ENCODE data around the gene PLXNA4. TPM values are rescaled to one million over a fixed set of nuclear protein-coding genes. Genes with fewer than 3 reads are reported as not detected.

PLXNA4 gene
- total and polyA plus RNA-seq, 2 experiments from 2014 or later: 0.08 to 0.80 TPM

DNA sequence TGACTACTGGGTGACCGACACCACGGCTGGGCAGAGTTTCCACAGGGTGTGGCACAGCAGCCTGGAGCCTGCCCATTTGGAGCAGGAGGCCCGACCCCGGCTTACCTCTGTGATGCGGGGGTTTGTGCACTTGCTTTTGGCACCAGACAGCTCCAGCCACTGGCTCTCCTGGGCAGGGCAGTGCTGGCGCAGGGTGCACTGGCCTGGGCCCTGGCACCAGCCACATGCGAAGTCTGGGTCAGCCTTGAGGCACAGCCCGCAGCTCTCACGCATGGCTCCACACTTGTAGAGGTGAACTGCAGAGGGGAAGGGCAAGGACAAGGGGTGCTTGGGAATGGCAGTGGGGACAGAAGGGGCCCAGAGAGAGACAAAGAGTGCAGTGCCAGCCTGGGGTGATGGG is 373.7 kb downstream of the PLXNA4 start:
- ATAC-seq (no peak), DNase-seq (ENCODE audit: low spot score) (no peak)
- Mint-ChIP-seq H3K4me3 (no peak overlapping the region), H3K36me3 (ENCODE audit: low read depth) (no peaks in the 10 kb centered on the region), H3K4me1 (peaks cover 14% of the 10 kb centered on the region), H3K27me3 (ENCODE audit: insufficient read depth, low read depth, poor library complexity) (peaks cover 8% of the 10 kb centered on the region), H3K27ac (no peak overlapping the region), H3K9me3 (no peaks in the 10 kb centered on the region; the same call in 2 of the 3 replicates)
- H3K27ac ChIP-seq (ENCODE audit: low read depth): no peak overlapping the region
- H3K36me3 ChIP-seq (ENCODE audit: insufficient read depth): no peaks in the 10 kb centered on the region
- H3K4me1 ChIP-seq (ENCODE audit: insufficient read depth): no peaks in the 10 kb centered on the region
- H2AFZ ChIP-seq: no peak overlapping the region
- no peak overlapping the region for H3K4me2 ChIP-seq
- no peaks in the 10 kb centered on the region for H4K20me1 ChIP-seq (replicated peaks; ENCODE audit: insufficient read depth)
- no peak overlapping the region for H3K4me3 ChIP-seq
- H3K79me2 ChIP-seq (replicated peaks; ENCODE audit: insufficient read depth): no peaks in the 10 kb centered on the region
- H3F3A ChIP-seq (replicated peaks; ENCODE audit: low read depth): no peaks in the 10 kb centered on the region
- H3K9me2 ChIP-seq (ENCODE audit: insufficient read depth): 0 out of 2 replicates have a peak, but pooled peaks cover 2% of the 10 kb centered on the region
- no peaks in the 10 kb centered on the region for H3K27me3 ChIP-seq (ENCODE audit: insufficient read depth)
- TF ChIP-seq CREB1 (CRISPR knock-in tag; IDR thresholded peaks at IDR 0.05; ENCODE audit: low read depth) (no peak), JUNB (IDR thresholded peaks at IDR 0.05; ENCODE audit: unreplicated experiment) (no peak), EZH2phosphoT487 (IDR thresholded peaks at IDR 0.05; ENCODE audit: unreplicated experiment) (no peak), ZNF331 (CRISPR knock-in tag; IDR thresholded peaks at IDR 0.05; ENCODE audit: low read depth) (no peak), ZNF114 (CRISPR knock-in tag; IDR thresholded peaks at IDR 0.05) (no peak), POLR2AphosphoS5 (IDR thresholded peaks at IDR 0.05; ENCODE audit: low read depth) (no peak), EZH2 (IDR thresholded peaks at IDR 0.05; ENCODE audit: low read depth, unreplicated experiment) (no peak), STAT1 (IDR thresholded peaks at IDR 0.05; ENCODE audit: unreplicated experiment) (no peak), NANOG (IDR thresholded peaks at IDR 0.05; ENCODE audit: borderline replicate concordance) (no peak)
- TF ChIP-seq, protein P1, sequence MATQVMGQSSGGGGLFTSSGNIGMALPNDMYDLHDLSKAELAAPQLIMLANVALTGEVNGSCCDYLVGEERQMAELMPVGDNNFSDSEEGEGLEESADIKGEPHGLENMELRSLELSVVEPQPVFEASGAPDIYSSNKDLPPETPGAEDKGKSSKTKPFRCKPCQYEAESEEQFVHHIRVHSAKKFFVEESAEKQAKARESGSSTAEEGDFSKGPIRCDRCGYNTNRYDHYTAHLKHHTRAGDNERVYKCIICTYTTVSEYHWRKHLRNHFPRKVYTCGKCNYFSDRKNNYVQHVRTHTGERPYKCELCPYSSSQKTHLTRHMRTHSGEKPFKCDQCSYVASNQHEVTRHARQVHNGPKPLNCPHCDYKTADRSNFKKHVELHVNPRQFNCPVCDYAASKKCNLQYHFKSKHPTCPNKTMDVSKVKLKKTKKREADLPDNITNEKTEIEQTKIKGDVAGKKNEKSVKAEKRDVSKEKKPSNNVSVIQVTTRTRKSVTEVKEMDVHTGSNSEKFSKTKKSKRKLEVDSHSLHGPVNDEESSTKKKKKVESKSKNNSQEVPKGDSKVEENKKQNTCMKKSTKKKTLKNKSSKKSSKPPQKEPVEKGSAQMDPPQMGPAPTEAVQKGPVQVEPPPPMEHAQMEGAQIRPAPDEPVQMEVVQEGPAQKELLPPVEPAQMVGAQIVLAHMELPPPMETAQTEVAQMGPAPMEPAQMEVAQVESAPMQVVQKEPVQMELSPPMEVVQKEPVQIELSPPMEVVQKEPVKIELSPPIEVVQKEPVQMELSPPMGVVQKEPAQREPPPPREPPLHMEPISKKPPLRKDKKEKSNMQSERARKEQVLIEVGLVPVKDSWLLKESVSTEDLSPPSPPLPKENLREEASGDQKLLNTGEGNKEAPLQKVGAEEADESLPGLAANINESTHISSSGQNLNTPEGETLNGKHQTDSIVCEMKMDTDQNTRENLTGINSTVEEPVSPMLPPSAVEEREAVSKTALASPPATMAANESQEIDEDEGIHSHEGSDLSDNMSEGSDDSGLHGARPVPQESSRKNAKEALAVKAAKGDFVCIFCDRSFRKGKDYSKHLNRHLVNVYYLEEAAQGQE (IDR thresholded peaks at IDR 0.05; ENCODE audit: unreplicated experiment): no peak
- TF ChIP-seq, protein P2, sequence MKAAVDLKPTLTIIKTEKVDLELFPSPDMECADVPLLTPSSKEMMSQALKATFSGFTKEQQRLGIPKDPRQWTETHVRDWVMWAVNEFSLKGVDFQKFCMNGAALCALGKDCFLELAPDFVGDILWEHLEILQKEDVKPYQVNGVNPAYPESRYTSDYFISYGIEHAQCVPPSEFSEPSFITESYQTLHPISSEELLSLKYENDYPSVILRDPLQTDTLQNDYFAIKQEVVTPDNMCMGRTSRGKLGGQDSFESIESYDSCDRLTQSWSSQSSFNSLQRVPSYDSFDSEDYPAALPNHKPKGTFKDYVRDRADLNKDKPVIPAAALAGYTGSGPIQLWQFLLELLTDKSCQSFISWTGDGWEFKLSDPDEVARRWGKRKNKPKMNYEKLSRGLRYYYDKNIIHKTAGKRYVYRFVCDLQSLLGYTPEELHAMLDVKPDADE (IDR thresholded peaks at IDR 0.05): no peak
- TF ChIP-seq, protein P3, sequence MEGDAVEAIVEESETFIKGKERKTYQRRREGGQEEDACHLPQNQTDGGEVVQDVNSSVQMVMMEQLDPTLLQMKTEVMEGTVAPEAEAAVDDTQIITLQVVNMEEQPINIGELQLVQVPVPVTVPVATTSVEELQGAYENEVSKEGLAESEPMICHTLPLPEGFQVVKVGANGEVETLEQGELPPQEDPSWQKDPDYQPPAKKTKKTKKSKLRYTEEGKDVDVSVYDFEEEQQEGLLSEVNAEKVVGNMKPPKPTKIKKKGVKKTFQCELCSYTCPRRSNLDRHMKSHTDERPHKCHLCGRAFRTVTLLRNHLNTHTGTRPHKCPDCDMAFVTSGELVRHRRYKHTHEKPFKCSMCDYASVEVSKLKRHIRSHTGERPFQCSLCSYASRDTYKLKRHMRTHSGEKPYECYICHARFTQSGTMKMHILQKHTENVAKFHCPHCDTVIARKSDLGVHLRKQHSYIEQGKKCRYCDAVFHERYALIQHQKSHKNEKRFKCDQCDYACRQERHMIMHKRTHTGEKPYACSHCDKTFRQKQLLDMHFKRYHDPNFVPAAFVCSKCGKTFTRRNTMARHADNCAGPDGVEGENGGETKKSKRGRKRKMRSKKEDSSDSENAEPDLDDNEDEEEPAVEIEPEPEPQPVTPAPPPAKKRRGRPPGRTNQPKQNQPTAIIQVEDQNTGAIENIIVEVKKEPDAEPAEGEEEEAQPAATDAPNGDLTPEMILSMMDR (conservative IDR thresholded peaks at IDR 0.05; ENCODE audit: low read depth in 2 of 2): no peak
- TF ChIP-seq, protein P4, sequence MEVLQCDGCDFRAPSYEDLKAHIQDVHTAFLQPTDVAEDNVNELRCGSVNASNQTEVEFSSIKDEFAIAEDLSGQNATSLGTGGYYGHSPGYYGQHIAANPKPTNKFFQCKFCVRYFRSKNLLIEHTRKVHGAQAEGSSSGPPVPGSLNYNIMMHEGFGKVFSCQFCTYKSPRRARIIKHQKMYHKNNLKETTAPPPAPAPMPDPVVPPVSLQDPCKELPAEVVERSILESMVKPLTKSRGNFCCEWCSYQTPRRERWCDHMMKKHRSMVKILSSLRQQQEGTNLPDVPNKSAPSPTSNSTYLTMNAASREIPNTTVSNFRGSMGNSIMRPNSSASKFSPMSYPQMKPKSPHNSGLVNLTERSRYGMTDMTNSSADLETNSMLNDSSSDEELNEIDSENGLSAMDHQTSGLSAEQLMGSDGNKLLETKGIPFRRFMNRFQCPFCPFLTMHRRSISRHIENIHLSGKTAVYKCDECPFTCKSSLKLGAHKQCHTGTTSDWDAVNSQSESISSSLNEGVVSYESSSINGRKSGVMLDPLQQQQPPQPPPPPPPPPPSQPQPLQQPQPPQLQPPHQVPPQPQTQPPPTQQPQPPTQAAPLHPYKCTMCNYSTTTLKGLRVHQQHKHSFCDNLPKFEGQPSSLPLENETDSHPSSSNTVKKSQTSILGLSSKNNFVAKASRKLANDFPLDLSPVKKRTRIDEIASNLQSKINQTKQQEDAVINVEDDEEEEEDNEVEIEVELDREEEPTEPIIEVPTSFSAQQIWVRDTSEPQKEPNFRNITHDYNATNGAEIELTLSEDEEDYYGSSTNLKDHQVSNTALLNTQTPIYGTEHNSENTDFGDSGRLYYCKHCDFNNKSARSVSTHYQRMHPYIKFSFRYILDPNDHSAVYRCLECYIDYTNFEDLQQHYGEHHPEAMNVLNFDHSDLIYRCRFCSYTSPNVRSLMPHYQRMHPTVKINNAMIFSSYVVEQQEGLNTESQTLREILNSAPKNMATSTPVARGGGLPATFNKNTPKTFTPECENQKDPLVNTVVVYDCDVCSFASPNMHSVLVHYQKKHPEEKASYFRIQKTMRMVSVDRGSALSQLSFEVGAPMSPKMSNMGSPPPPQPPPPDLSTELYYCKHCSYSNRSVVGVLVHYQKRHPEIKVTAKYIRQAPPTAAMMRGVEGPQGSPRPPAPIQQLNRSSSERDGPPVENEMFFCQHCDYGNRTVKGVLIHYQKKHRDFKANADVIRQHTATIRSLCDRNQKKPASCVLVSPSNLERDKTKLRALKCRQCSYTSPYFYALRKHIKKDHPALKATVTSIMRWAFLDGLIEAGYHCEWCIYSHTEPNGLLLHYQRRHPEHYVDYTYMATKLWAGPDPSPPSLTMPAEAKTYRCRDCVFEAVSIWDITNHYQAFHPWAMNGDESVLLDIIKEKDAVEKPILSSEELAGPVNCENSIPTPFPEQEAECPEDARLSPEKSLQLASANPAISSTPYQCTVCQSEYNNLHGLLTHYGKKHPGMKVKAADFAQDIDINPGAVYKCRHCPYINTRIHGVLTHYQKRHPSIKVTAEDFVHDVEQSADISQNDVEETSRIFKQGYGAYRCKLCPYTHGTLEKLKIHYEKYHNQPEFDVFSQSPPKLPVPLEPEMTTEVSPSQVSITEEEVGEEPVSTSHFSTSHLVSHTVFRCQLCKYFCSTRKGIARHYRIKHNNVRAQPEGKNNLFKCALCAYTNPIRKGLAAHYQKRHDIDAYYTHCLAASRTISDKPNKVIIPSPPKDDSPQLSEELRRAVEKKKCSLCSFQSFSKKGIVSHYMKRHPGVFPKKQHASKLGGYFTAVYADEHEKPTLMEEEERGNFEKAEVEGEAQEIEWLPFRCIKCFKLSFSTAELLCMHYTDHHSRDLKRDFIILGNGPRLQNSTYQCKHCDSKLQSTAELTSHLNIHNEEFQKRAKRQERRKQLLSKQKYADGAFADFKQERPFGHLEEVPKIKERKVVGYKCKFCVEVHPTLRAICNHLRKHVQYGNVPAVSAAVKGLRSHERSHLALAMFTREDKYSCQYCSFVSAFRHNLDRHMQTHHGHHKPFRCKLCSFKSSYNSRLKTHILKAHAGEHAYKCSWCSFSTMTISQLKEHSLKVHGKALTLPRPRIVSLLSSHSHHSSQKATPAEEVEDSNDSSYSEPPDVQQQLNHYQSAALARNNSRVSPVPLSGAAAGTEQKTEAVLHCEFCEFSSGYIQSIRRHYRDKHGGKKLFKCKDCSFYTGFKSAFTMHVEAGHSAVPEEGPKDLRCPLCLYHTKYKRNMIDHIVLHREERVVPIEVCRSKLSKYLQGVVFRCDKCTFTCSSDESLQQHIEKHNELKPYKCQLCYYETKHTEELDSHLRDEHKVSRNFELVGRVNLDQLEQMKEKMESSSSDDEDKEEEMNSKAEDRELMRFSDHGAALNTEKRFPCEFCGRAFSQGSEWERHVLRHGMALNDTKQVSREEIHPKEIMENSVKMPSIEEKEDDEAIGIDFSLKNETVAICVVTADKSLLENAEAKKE (CRISPR knock-in tag; IDR thresholded peaks at IDR 0.05): no peak

Data from GM23338 (cell line).